ENCODE results near the gene GREB1. TPM values are rescaled to one million over a fixed set of nuclear protein-coding genes. Genes with fewer than 3 reads are reported as not detected.

The GREB1 gene
- total RNA-seq, 1 experiment from 2014 or later, result 0.62 TPM

DNA sequence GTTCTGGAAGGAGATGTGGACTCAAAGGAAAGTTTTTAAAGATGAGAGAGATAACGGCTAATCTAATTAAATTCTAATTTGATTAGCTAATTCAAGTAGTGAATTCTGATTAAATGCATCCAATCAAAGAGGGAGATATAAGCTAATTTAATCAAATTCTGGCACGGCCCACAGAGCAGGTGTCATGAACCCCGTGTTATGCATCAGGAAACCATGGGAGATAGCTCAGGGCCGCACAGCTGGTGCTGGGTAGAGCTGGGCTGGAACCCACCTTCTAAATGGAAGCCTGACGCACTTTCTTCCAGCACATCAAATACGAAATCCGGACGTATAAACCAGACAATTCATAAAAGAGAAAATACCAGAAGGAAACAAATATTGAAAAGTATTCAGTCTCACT is 57.2 kb downstream of the GREB1 start:
- Histone ChIP-seq H3K36me3 (ENCODE audit: low read depth, low read length) (no peaks in the 10 kb centered on the region), H3K4me1 (ENCODE audit: insufficient read depth, low read length) (no peaks in the 10 kb centered on the region; the same call in 1 of the 2 replicates), H3K4me3 (ENCODE audit: low read length) (no peak overlapping the region), H3K9ac (ENCODE audit: low read length) (no peak overlapping the region), H3K9me2 (replicated peaks; ENCODE audit: low read length) (no peaks in the 10 kb centered on the region), H3K9me3 (ENCODE audit: low read length) (no peaks in the 10 kb centered on the region), H3K4me2 (ENCODE audit: low read length) (no peak overlapping the region), H3F3A (ENCODE audit: low read length, unreplicated experiment) (no peaks in the 10 kb centered on the region), H3K27me3 (ENCODE audit: low read length) (no peaks in the 10 kb centered on the region; the same call in 1 of the 2 replicates), H4K20me1 (ENCODE audit: low read length) (no peaks in the 10 kb centered on the region), H3K27ac (ENCODE audit: low read length) (no peak overlapping the region), H3K79me2 (ENCODE audit: low read length) (no peaks in the 10 kb centered on the region), H2AFZ (ENCODE audit: low read length) (no peak overlapping the region)
- no peak for ATAC-seq
- ChIA-PET POLR2A (ENCODE audit: unreplicated experiment) (no interaction called here), CTCF (no interaction called here)
- no TSS peak for BruUV-seq (replicated peaks)
- no peak for DNase-seq
- intact Hi-C loops (cut with micrococcal nuclease), result no loop called here
- TF ChIP-seq EZH2 (IDR thresholded peaks at IDR 0.05; ENCODE audit: low read length, unreplicated experiment), result no peak
- TF ChIP-seq EZH2phosphoT487 (IDR thresholded peaks at IDR 0.05; ENCODE audit: borderline replicate concordance, low read length), result no peak
- TF ChIP-seq CTCF (conservative IDR thresholded peaks at IDR 0.05; ENCODE audit: low read depth, low read length), result no peak

DNA sequence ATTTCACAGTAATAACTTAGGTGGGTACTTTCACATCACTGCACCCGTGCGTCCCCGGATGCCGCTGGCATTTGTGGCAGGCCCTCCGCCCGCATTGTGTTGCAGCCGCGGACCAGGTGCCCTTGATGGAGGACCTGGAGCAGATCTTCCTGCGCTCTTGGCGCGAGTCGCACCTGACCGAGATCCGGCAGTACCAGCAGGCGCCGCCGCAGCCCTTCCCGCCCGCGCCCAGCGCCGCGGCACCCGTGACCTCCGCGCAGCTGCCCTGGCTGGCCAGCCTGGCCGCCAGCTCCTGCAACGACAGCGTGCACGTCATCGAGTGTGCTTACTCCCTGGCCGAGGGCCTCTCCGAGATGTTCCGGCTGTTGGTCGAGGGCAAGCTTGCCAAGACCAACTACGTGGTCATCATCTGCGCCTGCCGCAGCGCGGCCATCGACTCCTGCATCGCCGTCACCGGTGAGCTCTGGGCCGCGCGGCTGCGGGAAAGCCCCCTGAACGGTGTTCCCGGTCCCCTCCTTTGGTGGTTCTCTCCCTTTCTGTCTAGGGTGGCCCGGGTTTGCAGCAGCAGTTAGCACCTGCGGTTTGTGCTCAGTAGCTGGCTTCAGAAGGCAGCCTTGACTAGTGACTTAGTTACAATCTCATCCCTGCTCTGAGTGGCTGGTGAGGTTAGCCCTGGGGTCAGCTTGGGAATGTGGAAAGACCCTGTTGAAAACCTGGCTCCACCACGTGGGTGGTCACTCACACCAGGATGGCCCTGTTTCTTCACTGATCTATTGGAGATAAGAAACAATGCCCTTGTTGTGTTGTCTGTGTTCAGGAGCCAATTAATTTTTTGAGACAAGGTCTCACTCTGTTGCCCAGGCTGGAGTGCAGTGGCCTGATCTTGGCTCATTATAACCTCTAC is 59.1 kb downstream of the GREB1 start:
- no peaks in the 10 kb centered on the region; the same call in 1 of the 2 replicates for H3K27me3 ChIP-seq (ENCODE audit: low read length)
- DNase-seq, result no peak
- H3K9ac ChIP-seq (ENCODE audit: low read length), result no peak overlapping the region
- ATAC-seq, result no peak
- H2AFZ ChIP-seq (ENCODE audit: low read length), result no peak overlapping the region
- H3K9me2 ChIP-seq (replicated peaks; ENCODE audit: low read length), result no peaks in the 10 kb centered on the region
- no peaks in the 10 kb centered on the region for H3F3A ChIP-seq (ENCODE audit: low read length, unreplicated experiment)
- H3K4me2 ChIP-seq (ENCODE audit: low read length), result no peak overlapping the region
- no peaks in the 10 kb centered on the region for H3K36me3 ChIP-seq (ENCODE audit: low read depth, low read length)
- peaks cover 4% of the 10 kb centered on the region for H3K4me1 ChIP-seq (ENCODE audit: insufficient read depth, low read length)
- TF ChIP-seq CTCF (conservative IDR thresholded peaks at IDR 0.05; ENCODE audit: low read depth, low read length), result no peak
- TF ChIP-seq EZH2phosphoT487 (IDR thresholded peaks at IDR 0.05; ENCODE audit: borderline replicate concordance, low read length), result no peak
- TF ChIP-seq EZH2 (IDR thresholded peaks at IDR 0.05; ENCODE audit: low read length, unreplicated experiment), result no peak
- POLR2A ChIA-PET (ENCODE audit: unreplicated experiment), result no interaction called here
- BruUV-seq (replicated peaks), result no TSS peak
- no peak overlapping the region for H3K4me3 ChIP-seq (ENCODE audit: low read length)
- no peaks in the 10 kb centered on the region for H3K9me3 ChIP-seq (ENCODE audit: low read length)
- CTCF ChIA-PET, result interaction anchor here (0.7 kb wide), 1 partner anchor 112 kb away, joined by 3 read pairs; no protein-coding TSS in a partner anchor
- intact Hi-C loops (cut with micrococcal nuclease), result no loop called here
- H3K27ac ChIP-seq (ENCODE audit: low read length), result no peak overlapping the region
- H4K20me1 ChIP-seq (ENCODE audit: low read length), result no peaks in the 10 kb centered on the region
- no peaks in the 10 kb centered on the region for H3K79me2 ChIP-seq (ENCODE audit: low read length)

GRCh38 chr2:11596801-11597200 is 63.0 kb downstream of the GREB1 start:
- no peaks in the 10 kb centered on the region for H3K9me2 ChIP-seq (replicated peaks; ENCODE audit: low read length)
- H3K36me3 ChIP-seq (ENCODE audit: low read depth, low read length), result no peaks in the 10 kb centered on the region
- H3K27ac ChIP-seq (ENCODE audit: low read length), result no peak overlapping the region
- no peaks in the 10 kb centered on the region for H3K27me3 ChIP-seq (ENCODE audit: low read length)
- H3K4me2 ChIP-seq (ENCODE audit: low read length), result no peak overlapping the region
- ATAC-seq (no peak), DNase-seq (no peak)
- H3F3A ChIP-seq (ENCODE audit: low read length, unreplicated experiment), result no peaks in the 10 kb centered on the region
- ChIA-PET POLR2A (ENCODE audit: unreplicated experiment) (no interaction called here), CTCF (no interaction called here)
- no peak overlapping the region for H3K4me3 ChIP-seq (ENCODE audit: low read length)
- H3K9me3 ChIP-seq (ENCODE audit: low read length), result no peaks in the 10 kb centered on the region
- intact Hi-C loops (cut with micrococcal nuclease), result no loop called here
- no peak overlapping the region for H2AFZ ChIP-seq (ENCODE audit: low read length)
- TF ChIP-seq EZH2phosphoT487 (IDR thresholded peaks at IDR 0.05; ENCODE audit: borderline replicate concordance, low read length) (no peak), EZH2 (IDR thresholded peaks at IDR 0.05; ENCODE audit: low read length, unreplicated experiment) (no peak), CTCF (conservative IDR thresholded peaks at IDR 0.05; ENCODE audit: low read depth, low read length) (no peak)
- H4K20me1 ChIP-seq (ENCODE audit: low read length), result no peaks in the 10 kb centered on the region
- BruUV-seq (replicated peaks), result no TSS peak
- H3K9ac ChIP-seq (ENCODE audit: low read length), result no peak overlapping the region
- peaks cover 12% of the 10 kb centered on the region for H3K4me1 ChIP-seq (ENCODE audit: insufficient read depth, low read length)
- no peaks in the 10 kb centered on the region for H3K79me2 ChIP-seq (ENCODE audit: low read length)
